ENCODE data around the gene GATA2.

GATA2 gene

DNA sequence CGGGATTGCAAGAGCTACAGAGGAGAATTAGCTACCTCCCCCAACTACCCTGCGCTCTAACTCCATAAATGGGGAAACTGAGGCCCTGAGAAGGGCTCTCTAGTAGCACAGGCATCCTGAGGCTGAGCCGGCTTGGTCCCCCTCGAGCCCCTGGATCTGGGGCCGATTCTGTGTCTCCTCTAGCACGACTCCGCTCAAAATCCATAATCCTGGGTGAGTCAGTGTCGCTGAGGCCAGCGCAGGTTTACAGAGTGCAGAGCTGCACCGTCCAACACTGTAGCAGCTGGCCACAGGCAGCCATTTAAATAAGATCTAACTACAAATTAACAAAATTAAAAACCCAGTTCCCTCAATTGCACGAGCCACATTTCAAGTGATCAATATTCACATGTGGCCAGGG, 10.8 kb downstream of the GATA2 start:
- H3K27ac ChIP-seq = no peak overlapping the region
- ChIA-PET CTCF (interaction anchor here (0.6 kb wide), 3 partner anchors 84 to 380 kb away, joined by 3 to 4 read pairs (median 3); no protein-coding TSS in a partner anchor), POLR2A (ENCODE audit: low non-redundant PET) (no interaction called here)
- no peak for TF ChIP-seq CTCF (conservative IDR thresholded peaks at IDR 0.05; ENCODE audit: low read depth)
- no peak for DNase-seq (ENCODE audit: low spot score)

DNA sequence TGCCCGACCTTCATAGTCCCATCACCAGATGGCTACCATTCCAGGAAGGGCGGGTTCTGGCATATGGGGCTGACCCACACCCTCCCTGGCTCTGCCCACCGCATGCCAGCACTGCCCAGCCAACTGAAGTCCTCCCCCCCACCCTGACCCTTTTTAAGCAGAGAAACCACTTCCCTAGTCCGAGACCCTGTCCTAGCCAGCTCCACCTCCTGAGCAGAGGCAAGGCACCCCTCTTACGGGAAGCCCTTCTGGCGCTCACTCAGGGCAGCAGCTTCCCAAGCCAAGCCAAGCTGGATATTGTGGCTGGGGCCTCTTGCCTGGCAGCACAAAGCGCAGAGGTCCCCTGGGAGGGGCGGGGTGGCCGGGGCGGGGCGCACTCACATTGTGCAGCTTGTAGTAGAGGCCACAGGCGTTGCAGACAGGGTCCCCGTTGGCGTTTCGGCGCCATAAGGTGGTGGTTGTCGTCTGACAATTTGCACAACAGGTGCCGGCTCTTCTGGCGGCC, 11.5 kb downstream of the GATA2 start:
- no peak for DNase-seq (ENCODE audit: low spot score)
- no peak for TF ChIP-seq CTCF (conservative IDR thresholded peaks at IDR 0.05; ENCODE audit: low read depth)
- ChIA-PET CTCF (interaction anchor here (0.6 to 0.7 kb wide), 3 partner anchors 85 to 488 kb away, joined by 3 read pairs; no protein-coding TSS in a partner anchor), POLR2A (ENCODE audit: low non-redundant PET) (no interaction called here)
- no peak overlapping the region for H3K27ac ChIP-seq

DNA sequence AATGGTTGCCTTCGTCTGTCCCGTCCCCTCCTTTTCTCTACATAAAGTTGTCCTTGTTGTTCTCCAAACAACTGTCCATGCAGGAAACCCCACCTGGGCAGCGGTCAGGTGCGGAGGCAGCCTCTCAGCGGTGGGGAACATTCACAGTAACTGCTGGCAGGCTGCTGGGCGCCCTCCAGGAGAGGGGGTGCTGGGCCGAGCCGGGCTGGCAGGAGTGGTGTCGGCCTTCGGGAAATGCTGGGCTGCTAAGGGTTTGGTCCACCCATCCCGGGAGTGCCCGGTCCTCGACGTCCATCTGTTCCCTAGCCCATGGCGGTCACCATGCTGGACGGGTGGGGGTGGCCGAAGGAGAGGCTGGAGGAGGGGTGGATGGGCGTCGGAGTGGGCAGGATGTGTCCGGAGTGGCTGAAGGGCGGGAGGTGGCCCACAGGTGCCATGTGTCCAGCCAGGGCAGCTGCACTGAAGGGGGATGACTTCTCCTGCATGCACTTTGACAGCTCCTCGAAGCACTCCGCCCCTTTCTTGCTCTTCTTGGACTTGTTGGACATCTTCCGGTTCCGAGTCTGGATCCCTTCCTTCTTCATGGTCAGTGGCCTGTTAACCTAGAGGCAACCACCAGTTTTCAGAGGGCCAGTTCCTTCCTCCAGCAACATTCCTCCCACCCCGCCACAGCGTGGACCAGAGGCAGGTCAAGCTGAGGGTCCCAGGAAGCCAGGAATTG, 12.1 kb downstream of the GATA2 start:
- DNase-seq (ENCODE audit: low spot score) = no peak
- H3K27ac ChIP-seq = no peak overlapping the region
- ChIA-PET CTCF (interaction anchor here (0.7 kb wide), 1 partner anchor 489 kb away, joined by 3 read pairs; no protein-coding TSS in a partner anchor), POLR2A (ENCODE audit: low non-redundant PET) (no interaction called here)
- TF ChIP-seq CTCF (conservative IDR thresholded peaks at IDR 0.05; ENCODE audit: low read depth) = no peak

DNA sequence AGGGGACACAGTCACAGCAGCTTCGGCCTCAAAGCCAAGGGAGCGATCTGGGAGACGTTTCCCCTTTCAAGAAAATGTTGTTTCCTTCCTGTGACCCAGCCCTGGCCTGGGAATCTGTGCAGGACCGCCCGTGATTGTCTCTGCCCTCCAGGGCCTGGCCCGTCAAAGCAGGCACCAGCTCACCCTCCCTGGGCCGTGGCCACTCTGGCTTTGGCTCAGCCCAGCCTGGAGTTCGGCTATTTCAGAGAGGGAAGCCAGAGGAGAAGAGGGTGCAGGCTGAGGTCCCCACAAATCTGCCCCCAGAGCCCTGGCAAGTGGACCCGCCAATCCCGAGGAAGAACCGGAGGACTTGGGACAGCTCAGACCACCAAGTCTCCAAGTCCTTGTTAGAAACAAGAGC, 12.7 kb downstream of the GATA2 start:
- TF ChIP-seq CTCF (conservative IDR thresholded peaks at IDR 0.05; ENCODE audit: low read depth) = no peak
- POLR2A ChIA-PET (ENCODE audit: low non-redundant PET) = no interaction called here
- DNase-seq (ENCODE audit: low spot score) = no peak
- CTCF ChIA-PET = no interaction called here
- H3K27ac ChIP-seq = no peak overlapping the region

DNA sequence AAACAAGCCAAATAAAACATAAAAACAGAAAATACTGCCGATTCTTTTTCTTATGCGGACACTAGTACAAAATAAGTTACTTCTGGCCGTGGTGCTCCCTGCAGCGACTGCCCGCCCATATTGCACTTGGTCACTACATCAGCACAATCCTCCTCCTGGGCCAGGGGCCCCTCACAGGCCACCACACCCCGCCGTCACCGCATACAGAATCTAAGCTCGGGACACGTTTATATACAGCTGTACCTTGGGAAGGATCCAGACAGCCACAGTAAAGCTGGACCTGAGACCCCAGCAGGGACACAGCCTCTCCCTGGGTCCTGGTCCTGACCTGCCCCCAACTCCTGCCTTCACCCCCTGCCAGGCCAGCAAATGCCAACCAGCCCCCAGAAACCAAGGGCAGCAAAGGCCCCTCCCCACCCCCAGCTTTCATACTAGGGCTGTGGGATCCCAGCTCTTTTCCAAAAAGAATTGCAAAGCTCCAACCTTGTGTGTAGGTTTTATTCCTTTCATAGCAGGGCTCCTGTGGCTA, 13.4 kb downstream of the GATA2 start:
- ChIA-PET POLR2A (ENCODE audit: low non-redundant PET) (no interaction called here), CTCF (no interaction called here)
- no peak for DNase-seq (ENCODE audit: low spot score)
- no peak overlapping the region for H3K27ac ChIP-seq
- TF ChIP-seq CTCF (conservative IDR thresholded peaks at IDR 0.05; ENCODE audit: low read depth) = no peak

DNA sequence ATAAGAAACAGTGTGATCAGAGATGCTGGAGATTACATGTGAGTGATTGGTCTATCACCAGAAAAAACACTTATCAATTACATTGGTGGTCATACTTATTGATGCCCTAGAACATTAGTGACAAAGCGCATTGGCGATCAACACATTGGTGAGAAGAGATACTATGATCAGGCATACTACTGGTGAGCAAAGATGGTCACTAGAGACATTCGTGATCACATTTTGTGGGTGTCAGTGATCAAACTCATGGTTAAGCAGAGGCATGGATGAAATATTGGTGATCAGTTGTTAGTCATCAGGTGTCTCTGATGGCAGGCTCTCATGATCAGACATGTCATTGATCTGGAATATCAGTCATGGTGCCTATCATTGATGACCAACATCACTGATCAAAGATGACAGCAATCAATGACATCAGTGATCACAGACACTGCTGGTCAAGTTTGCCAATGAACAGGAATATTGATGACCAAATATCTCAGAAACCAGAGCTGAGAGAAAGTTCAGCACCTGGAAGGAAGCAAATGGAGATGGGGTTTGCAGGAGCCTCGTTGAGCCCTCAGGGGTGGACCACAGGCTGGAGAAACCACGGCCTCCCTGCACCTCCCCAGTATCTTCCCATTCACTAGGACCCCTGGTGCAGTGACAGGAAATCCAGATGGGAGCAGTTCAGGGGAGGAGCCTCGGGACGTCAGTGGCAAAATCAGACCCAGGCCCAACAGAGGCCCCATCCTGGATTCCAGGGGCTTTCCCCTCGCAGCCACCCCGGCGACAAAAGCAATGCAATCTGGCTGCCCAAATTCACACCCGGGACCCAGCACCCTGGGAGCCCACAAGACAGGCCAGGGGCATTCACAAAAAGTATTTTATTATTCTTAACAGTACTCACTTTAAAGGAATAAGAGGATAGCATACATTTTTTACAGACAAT, 14.2 kb downstream of the GATA2 start:
- ChIA-PET CTCF (no interaction called here), POLR2A (ENCODE audit: low non-redundant PET) (no interaction called here)
- H3K27ac ChIP-seq = no peak overlapping the region
- DNase-seq (ENCODE audit: low spot score) = no peak
- no peak for TF ChIP-seq CTCF (conservative IDR thresholded peaks at IDR 0.05; ENCODE audit: low read depth)
